Endothelial cell of umbilical vein (primary cell): ENCODE data around the gene VPS35L. TPM values are rescaled to one million over a fixed set of nuclear protein-coding genes. Genes with fewer than 3 reads are reported as not detected.

Experiments used
- BruUV-seq: library from RNA; stranded (reverse); fragments of 400-500 nt; replicated peaks from 2 replicates; lab custom pipeline; 2021; lab: Mats Ljungman, UMichigan
- CTCF ChIA-PET: fragments of 300-600, 350-600 bp; sonication (Branson Sonifier 250); formaldehyde crosslinking; loops from one replicate; lab custom pipeline; 2021; ENCODE audit warnings: antibody characterized with exemption, inconsistent platforms; lab: Charles Lee
- POLR2A ChIA-PET: fragments of 300-600, 350-600 bp; sonication (Branson Sonifier 250); formaldehyde crosslinking; loops from one replicate; lab custom pipeline; 2021; ENCODE audit warnings: antibody characterized with exemption, inconsistent platforms; lab: Charles Lee
- DNase-seq: peaks from one replicate; pipeline ENCODE4 v3.0.0-alpha.2; 2011; ENCODE audit warnings: low read depth, low spot score
- FAIRE-seq: peaks from 2 replicates; lab custom pipeline; 2011; peaks lifted over from hg19 to GRCh38; lab: Jason Lieb, UNC
- H2AFZ ChIP-seq: 2 replicates; pipeline ENCODE4 v1.6.0; 2012; ENCODE audit warnings: low read depth, low read length, control low read depth, inconsistent platforms
- H3K27ac ChIP-seq: 2 replicates; pipeline ENCODE4 v1.5.1; 2011; ENCODE audit warnings: low read depth, mild to moderate bottlenecking, control low read depth, low read length, moderate library complexity; ENCODE audit not compliant: insufficient read depth
- H3K27me3 ChIP-seq, 2 experiments: 2 replicates each; pipeline versions ENCODE4 v1.6.0 to v1.6.1; 2011; ENCODE audit warnings: low read length in 2 of 2, mixed read lengths in 1 of 2; ENCODE audit not compliant: control insufficient read depth in 2 of 2, insufficient read depth in 2 of 2
- H3K36me3 ChIP-seq, 2 experiments: 2 replicates in 1 of 2; 3 replicates in 1 of 2; pipeline ENCODE4 v1.5.1; 2011; ENCODE audit warnings: low read length in 2 of 2, mild to moderate bottlenecking in 1 of 2, moderate library complexity in 1 of 2; ENCODE audit not compliant: control insufficient read depth in 2 of 2, insufficient read depth in 2 of 2; ENCODE audit errors: extremely low read depth in 1 of 2
- H3K4me1 ChIP-seq: 3 replicates; pipeline ENCODE4 v1.5.1; 2011; ENCODE audit warnings: mild to moderate bottlenecking, low read length; ENCODE audit not compliant: control insufficient read depth, insufficient read depth; ENCODE audit errors: extremely low read depth
- H3K4me2 ChIP-seq: 2 replicates; pipeline ENCODE4 v1.6.1; 2011; ENCODE audit warnings: low read length, control low read depth, mixed read lengths; ENCODE audit not compliant: insufficient read depth
- H3K4me3 ChIP-seq, 3 experiments: fragments of 200-600 bp in 1 of 3; sonication (generic), shearing (Covaris generic) in 1 of 3; replicated peaks in 1 of 3; 2 replicates each; pipeline ENCODE4 v1.5.1; 2011 to 2016; ENCODE audit warnings: control low read depth in 3 of 3, low read length in 3 of 3, mild to moderate bottlenecking in 2 of 3, inconsistent platforms in 1 of 3, low read depth in 1 of 3, moderate library complexity in 1 of 3; ENCODE audit not compliant: insufficient read depth in 1 of 3
- H3K79me2 ChIP-seq: 2 replicates; pipeline ENCODE4 v1.6.0; 2012; ENCODE audit warnings: low read length, inconsistent platforms; ENCODE audit not compliant: control insufficient read depth, insufficient read depth
- H3K9ac ChIP-seq: replicated peaks from 2 replicates; pipeline ENCODE3; 2011; ENCODE audit warnings: low read length, control low read depth; ENCODE audit not compliant: insufficient read depth; ENCODE audit errors: extremely low read depth
- H3K9me1 ChIP-seq: replicated peaks from 3 replicates; pipeline ENCODE4 v1.6.0; 2011; ENCODE audit warnings: mild to moderate bottlenecking, low read length; ENCODE audit not compliant: control insufficient read depth, insufficient read depth; ENCODE audit errors: extremely low read depth
- H3K9me3 ChIP-seq: replicated peaks from 2 replicates; pipeline ENCODE4 v1.5.1; 2012; ENCODE audit warnings: low read length, inconsistent platforms; ENCODE audit not compliant: control insufficient read depth, insufficient read depth
- H4K20me1 ChIP-seq: replicated peaks from 2 replicates; pipeline ENCODE3; 2011; ENCODE audit warnings: mild to moderate bottlenecking, low read length; ENCODE audit not compliant: control insufficient read depth, insufficient read depth; ENCODE audit errors: extremely low read depth
- EZH2 ChIP-seq: IDR thresholded peaks from 2 replicates; pipeline ENCODE4 v1.6.1; 2012; ENCODE audit warnings: borderline replicate concordance, low read depth, mild to moderate bottlenecking, moderate library complexity, low read length, inconsistent platforms; ENCODE audit not compliant: severe bottlenecking
- FOS ChIP-seq: IDR thresholded peaks from 2 replicates; pipeline ENCODE4 v1.6.1; 2011; ENCODE audit warnings: mild to moderate bottlenecking, low read length, moderate library complexity, borderline replicate concordance; ENCODE audit not compliant: insufficient read depth
- JUN ChIP-seq: IDR thresholded peaks from 2 replicates; pipeline ENCODE4 v1.6.1; 2011; ENCODE audit warnings: borderline replicate concordance, low read depth; ENCODE audit not compliant: insufficient read length, insufficient read depth
- MYC ChIP-seq: IDR thresholded peaks from one replicate; pipeline ENCODE4 v1.6.1; 2011; ENCODE audit warnings: mild to moderate bottlenecking, low read depth, low read length
- POLR2A ChIP-seq: IDR thresholded peaks from 2 replicates; pipeline ENCODE4 v1.6.1; 2012; ENCODE audit warnings: low read depth, mild to moderate bottlenecking, control low read depth, low read length
- POLR2AphosphoS5 ChIP-seq: IDR thresholded peaks from 2 replicates; pipeline ENCODE4 v1.6.1; 2012; ENCODE audit warnings: low read depth, mild to moderate bottlenecking, control low read depth, low read length, moderate library complexity; ENCODE audit not compliant: insufficient read depth
- dilution Hi-C: fragments of 300-500 bp; cut with MboI; formaldehyde crosslinking; loops from one replicate; pipeline ENCODE4 v1.15.0; 2019; ENCODE audit warnings: low sequenced_read_pairs; ENCODE audit not compliant: extremely low pct_ligation_motif_present
- intact Hi-C: fragments of 100-400 bp; cut with micrococcal nuclease; formaldehyde crosslinking; loops from one replicate; pipeline ENCODE4 v1.10.0; 2022
- polyA plus RNA-seq, 4 experiments: library from polyadenylated mRNA; depleted of rRNA in 3 of 4; stranded (reverse) in 3 of 4; unstranded in 1 of 4; fragments of >200 nt; gene quantifications; 2 replicates each; pipeline versions ENCODE4 v1.2.1 to v1.2.3, GENCODE V29; 2011 to 2012; ENCODE audit warnings: missing spikeins in 1 of 4
- total RNA-seq: library from RNA; stranded (reverse); gene quantifications from 2 replicates; pipeline ENCODE4 v1.2.3, GENCODE V29; 2021
- TF ChIP-seq, protein P1 (sequence below), 2 donors: IDR thresholded peaks; 1 replicate in 1 of 2; 2 replicates in 1 of 2; pipeline ENCODE4 v1.5.1; 2011; ENCODE audit warnings: low read length in 2 of 2, mild to moderate bottlenecking in 2 of 2, moderate library complexity in 2 of 2, control low read depth in 1 of 2, inconsistent platforms in 1 of 2, low read depth in 1 of 2; ENCODE audit not compliant: insufficient read depth in 1 of 2; ENCODE audit errors: extremely low read depth in 1 of 2

VPS35L gene
- total and polyA plus RNA-seq, 2 donors (not counting 3 experiments of a cell fraction or from before 2014, with no cell fraction given), result 49.1 to 91.1 TPM

- Histone ChIP-seq H3K27ac (no peak overlapping the region), H3K27me3 (no peaks in the 10 kb centered on the region), H3K4me3 (no peak overlapping the region), H3K4me1 (no peaks in the 10 kb centered on the region), H3K9me1 (no peaks in the 10 kb centered on the region), H2AFZ (no peak overlapping the region), H3K36me3 (peaks cover 4 to 11% of the 10 kb centered on the region in 2 experiments), H3K9ac (no peak overlapping the region), H3K9me3 (no peaks in the 10 kb centered on the region), H4K20me1 (no peaks in the 10 kb centered on the region), H3K79me2 (no peaks in the 10 kb centered on the region), H3K4me2 (no peak overlapping the region)
- CTCF ChIA-PET, result interaction anchor here (0.8 kb wide), 1 partner anchor 73 kb away, joined by 3 read pairs; no protein-coding TSS in a partner anchor
- dilution Hi-C loops (no loop called here), intact Hi-C loops (no loop called here)
- TF ChIP-seq, protein P1, sequence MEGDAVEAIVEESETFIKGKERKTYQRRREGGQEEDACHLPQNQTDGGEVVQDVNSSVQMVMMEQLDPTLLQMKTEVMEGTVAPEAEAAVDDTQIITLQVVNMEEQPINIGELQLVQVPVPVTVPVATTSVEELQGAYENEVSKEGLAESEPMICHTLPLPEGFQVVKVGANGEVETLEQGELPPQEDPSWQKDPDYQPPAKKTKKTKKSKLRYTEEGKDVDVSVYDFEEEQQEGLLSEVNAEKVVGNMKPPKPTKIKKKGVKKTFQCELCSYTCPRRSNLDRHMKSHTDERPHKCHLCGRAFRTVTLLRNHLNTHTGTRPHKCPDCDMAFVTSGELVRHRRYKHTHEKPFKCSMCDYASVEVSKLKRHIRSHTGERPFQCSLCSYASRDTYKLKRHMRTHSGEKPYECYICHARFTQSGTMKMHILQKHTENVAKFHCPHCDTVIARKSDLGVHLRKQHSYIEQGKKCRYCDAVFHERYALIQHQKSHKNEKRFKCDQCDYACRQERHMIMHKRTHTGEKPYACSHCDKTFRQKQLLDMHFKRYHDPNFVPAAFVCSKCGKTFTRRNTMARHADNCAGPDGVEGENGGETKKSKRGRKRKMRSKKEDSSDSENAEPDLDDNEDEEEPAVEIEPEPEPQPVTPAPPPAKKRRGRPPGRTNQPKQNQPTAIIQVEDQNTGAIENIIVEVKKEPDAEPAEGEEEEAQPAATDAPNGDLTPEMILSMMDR (IDR thresholded peaks at IDR 0.05; ENCODE audit: extremely low read depth in 1 of 2, insufficient read depth in 1 of 2, low read depth in 1 of 2, low read length in 2 of 2), result no peak
- no peak for TF ChIP-seq JUN
- no peak for TF ChIP-seq MYC
- TF ChIP-seq POLR2A, result no peak
- TF ChIP-seq POLR2AphosphoS5, result no peak
- no peak for TF ChIP-seq FOS
- no peak for TF ChIP-seq EZH2
- FAIRE-seq, result no peak
- BruUV-seq, result no TSS peak
- DNase-seq, result no peak
- POLR2A ChIA-PET, result no interaction called here
These were observed 119.0 kb downstream of the VPS35L start for GRCh38 chr16:19674485-19674884.
